ENCODE data around the gene RYK. TPM values are rescaled to one million over a fixed set of nuclear protein-coding genes. Genes with fewer than 3 reads are reported as not detected.

Gene RYK
- total and polyA plus RNA-seq, 2 donors (not counting 3 experiments of a cell fraction or from before 2014, with no cell fraction given), result 23.8 to 48.3 TPM

DNA sequence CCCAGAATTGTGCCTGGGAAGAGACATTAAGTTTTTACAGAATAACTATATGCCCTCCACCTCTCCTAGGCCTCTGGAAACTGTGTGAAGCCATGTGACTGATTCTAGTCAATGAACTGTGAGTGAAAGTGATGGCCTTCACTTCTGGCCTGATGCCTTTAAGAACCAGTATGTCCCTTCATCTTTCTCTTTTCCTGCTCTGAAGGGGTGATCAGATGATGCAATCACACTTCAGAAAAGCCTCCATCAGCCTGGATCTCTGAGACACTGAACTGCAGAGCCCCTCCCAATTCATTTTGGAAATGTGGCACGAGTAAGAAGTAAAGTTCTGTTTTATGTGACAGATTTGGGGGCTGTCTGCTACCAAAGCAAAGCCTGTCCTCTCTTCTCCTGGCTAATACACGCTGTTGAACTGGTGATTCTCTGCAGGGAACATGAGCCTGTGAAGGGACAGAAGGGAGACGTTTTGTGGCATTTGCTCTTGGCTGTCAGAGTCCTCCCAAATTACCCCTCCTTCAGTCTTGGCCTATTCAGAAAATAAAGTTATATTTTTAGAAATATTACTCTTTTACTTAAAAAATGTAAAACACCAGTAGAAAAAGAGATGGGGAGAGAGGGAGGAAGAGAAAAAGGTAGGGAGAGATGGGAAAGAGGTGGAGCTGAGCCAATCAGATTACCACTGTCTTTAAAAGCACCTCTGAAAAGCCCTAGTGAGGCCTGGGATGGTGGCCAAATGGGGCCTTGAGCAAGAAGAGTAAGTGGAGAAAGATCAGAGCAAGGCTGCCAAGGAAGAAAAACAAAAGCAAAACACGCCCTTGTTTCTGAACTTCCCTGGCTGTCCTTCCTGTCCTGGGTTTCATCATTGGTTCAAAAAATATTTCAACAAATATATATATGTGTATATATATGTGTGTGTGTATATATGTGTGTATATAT lies 40.9 kb upstream of the RYK start:
- Histone ChIP-seq H3K4me2 (ENCODE audit: insufficient read depth, low read length) (no peak overlapping the region), H3K27ac (ENCODE audit: insufficient read depth, low read depth, low read length) (no peak overlapping the region), H3K9me3 (replicated peaks; ENCODE audit: control insufficient read depth, insufficient read depth, low read length) (no peaks in the 10 kb centered on the region), H2AFZ (ENCODE audit: low read depth, low read length) (peak overlapping the region; percentile 24), H3K79me2 (ENCODE audit: control insufficient read depth, insufficient read depth, low read length) (no peaks in the 10 kb centered on the region), H3K9ac (replicated peaks; ENCODE audit: extremely low read depth, insufficient read depth, low read length) (no peak overlapping the region), H3K27me3 (ENCODE audit: control insufficient read depth in 2 of 2, insufficient read depth in 2 of 2, low read length in 2 of 2) (peaks cover 0 to 9% of the 10 kb centered on the region in 2 experiments), H3K9me1 (replicated peaks; ENCODE audit: control insufficient read depth, extremely low read depth, insufficient read depth, low read length) (no peaks in the 10 kb centered on the region), H3K36me3 (ENCODE audit: control insufficient read depth in 2 of 2, extremely low read depth in 1 of 2, insufficient read depth in 2 of 2, low read length in 2 of 2) (no peaks in the 10 kb centered on the region), H3K4me3 (replicated peaks in 1 of 3; ENCODE audit: insufficient read depth in 1 of 3, low read depth in 1 of 3, low read length in 3 of 3) (no peak overlapping the region), H3K4me1 (ENCODE audit: control insufficient read depth, extremely low read depth, insufficient read depth, low read length) (no peaks in the 10 kb centered on the region), H4K20me1 (replicated peaks; ENCODE audit: control insufficient read depth, extremely low read depth, insufficient read depth, low read length) (no peaks in the 10 kb centered on the region)
- DNase-seq (ENCODE audit: low read depth, low spot score) (no peak), FAIRE-seq (no peak)
- ChIA-PET CTCF (no interaction called here), POLR2A (no interaction called here)
- dilution Hi-C loops (cut with MboI; ENCODE audit: extremely low pct_ligation_motif_present, low sequenced_read_pairs), result no loop called here
- intact Hi-C loops (cut with micrococcal nuclease), result no loop called here
- TF ChIP-seq, protein P1, sequence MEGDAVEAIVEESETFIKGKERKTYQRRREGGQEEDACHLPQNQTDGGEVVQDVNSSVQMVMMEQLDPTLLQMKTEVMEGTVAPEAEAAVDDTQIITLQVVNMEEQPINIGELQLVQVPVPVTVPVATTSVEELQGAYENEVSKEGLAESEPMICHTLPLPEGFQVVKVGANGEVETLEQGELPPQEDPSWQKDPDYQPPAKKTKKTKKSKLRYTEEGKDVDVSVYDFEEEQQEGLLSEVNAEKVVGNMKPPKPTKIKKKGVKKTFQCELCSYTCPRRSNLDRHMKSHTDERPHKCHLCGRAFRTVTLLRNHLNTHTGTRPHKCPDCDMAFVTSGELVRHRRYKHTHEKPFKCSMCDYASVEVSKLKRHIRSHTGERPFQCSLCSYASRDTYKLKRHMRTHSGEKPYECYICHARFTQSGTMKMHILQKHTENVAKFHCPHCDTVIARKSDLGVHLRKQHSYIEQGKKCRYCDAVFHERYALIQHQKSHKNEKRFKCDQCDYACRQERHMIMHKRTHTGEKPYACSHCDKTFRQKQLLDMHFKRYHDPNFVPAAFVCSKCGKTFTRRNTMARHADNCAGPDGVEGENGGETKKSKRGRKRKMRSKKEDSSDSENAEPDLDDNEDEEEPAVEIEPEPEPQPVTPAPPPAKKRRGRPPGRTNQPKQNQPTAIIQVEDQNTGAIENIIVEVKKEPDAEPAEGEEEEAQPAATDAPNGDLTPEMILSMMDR (IDR thresholded peaks at IDR 0.05; ENCODE audit: extremely low read depth in 1 of 2, insufficient read depth in 1 of 2, low read depth in 1 of 2, low read length in 2 of 2), result no peak
- TF ChIP-seq POLR2AphosphoS5 (IDR thresholded peaks at IDR 0.05; ENCODE audit: insufficient read depth, low read depth, low read length) (no peak), EZH2 (IDR thresholded peaks at IDR 0.05; ENCODE audit: borderline replicate concordance, low read depth, low read length, severe bottlenecking) (no peak), POLR2A (IDR thresholded peaks at IDR 0.05; ENCODE audit: low read depth, low read length) (no peak), GATA2 (IDR thresholded peaks at IDR 0.05; ENCODE audit: insufficient read depth, insufficient read length, low read depth, low read length) (no peak), FOS (IDR thresholded peaks at IDR 0.05; ENCODE audit: borderline replicate concordance, insufficient read depth, low read length) (no peak), MYC (IDR thresholded peaks at IDR 0.05; ENCODE audit: low read depth, low read length) (no peak), JUN (IDR thresholded peaks at IDR 0.05; ENCODE audit: borderline replicate concordance, insufficient read depth, insufficient read length, low read depth) (no peak)
- TF ChIP-seq, protein P2, sequence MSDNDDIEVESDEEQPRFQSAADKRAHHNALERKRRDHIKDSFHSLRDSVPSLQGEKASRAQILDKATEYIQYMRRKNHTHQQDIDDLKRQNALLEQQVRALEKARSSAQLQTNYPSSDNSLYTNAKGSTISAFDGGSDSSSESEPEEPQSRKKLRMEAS (IDR thresholded peaks at IDR 0.05; ENCODE audit: insufficient read depth, insufficient read length), result no peak
- BruUV-seq (replicated peaks), result no TSS peak

All from endothelial cell of umbilical vein (primary cell).